Neural progenitor cell (in vitro differentiated cells): ENCODE data around the gene P2RY6.

Experiments
- CTCF ChIP-seq: fragments of 200-600 bp; sonication (generic); IDR thresholded peaks from 2 replicates; pipeline ENCODE4 v1.5.1; 2017; ENCODE audit warnings: antibody characterized with exemption, mild to moderate bottlenecking
- EZH2 ChIP-seq: fragments of 200-600 bp; sonication (generic); IDR thresholded peaks from 2 replicates; pipeline ENCODE4 v1.6.1; 2017; ENCODE audit warnings: antibody characterized with exemption, mild to moderate bottlenecking, moderate library complexity
- EZH2phosphoT487 ChIP-seq: fragments of 200-600 bp; sonication (generic); IDR thresholded peaks from 2 replicates; pipeline ENCODE4 v1.6.1; 2017; ENCODE audit warnings: antibody characterized with exemption

- TF ChIP-seq EZH2, result no peak
- no peak for TF ChIP-seq CTCF
- TF ChIP-seq EZH2phosphoT487, result no peak
These were observed 53.2 kb downstream of the P2RY6 start for GRCh38 chr11:73325036-73325981.
